Measurements from ENCODE around the gene COX4I2.
"Not testable (repeated sequence)": the region's sequence is repeated elsewhere in the genome, so short reads cannot be mapped to it uniquely, and the experiment has no call there.

COX4I2 gene

GRCh38 chr20:31637660-31638059 lies at the start of gene COX4I2:
TSS of gene COX4I2 (plus strand) at chr20:31637912. CDS start at chr20:31639018, 1,106 bp downstream.
- no peak within 1 kb of the TSS for H3K4me3 ChIP-seq (ENCODE audit: low read length)
- TF ChIP-seq ZNF274 (IDR thresholded peaks at IDR 0.05; ENCODE audit: low read depth, low read length), result no peak

GRCh38 chr20:31590717-31591225 lies 46.9 kb upstream of the COX4I2 start:
- TF ChIP-seq ZNF274 (IDR thresholded peaks at IDR 0.05; ENCODE audit: low read depth, low read length), result no peak
- no peak overlapping the region for H3K4me3 ChIP-seq (ENCODE audit: low read length)

GRCh38 chr20:31593221-31594001 lies 44.3 kb upstream of the COX4I2 start:
- no peak overlapping the region for H3K4me3 ChIP-seq (ENCODE audit: low read length)
- TF ChIP-seq ZNF274 (IDR thresholded peaks at IDR 0.05; ENCODE audit: low read depth, low read length), result no peak

- H3K4me3 ChIP-seq (ENCODE audit: low read length), result no peak overlapping the region
- no peak for TF ChIP-seq ZNF274 (IDR thresholded peaks at IDR 0.05; ENCODE audit: low read depth, low read length)
These were observed 43.6 kb upstream of the COX4I2 start for GRCh38 chr20:31594002-31594557.

GRCh38 chr20:31594558-31595379 lies 42.9 kb upstream of the COX4I2 start:
- TF ChIP-seq ZNF274 (IDR thresholded peaks at IDR 0.05; ENCODE audit: low read depth, low read length), result no peak
- H3K4me3 ChIP-seq (ENCODE audit: low read length), result no peak overlapping the region

GRCh38 chr20:31595380-31595653 lies 42.4 kb upstream of the COX4I2 start:
- TF ChIP-seq ZNF274 (IDR thresholded peaks at IDR 0.05; ENCODE audit: low read depth, low read length), result no peak
- no peak overlapping the region for H3K4me3 ChIP-seq (ENCODE audit: low read length)

- no peak for TF ChIP-seq ZNF274 (IDR thresholded peaks at IDR 0.05; ENCODE audit: low read depth, low read length)
- no peak overlapping the region for H3K4me3 ChIP-seq (ENCODE audit: low read length)
These were observed 41.9 kb upstream of the COX4I2 start for GRCh38 chr20:31595654-31596411.

GRCh38 chr20:31596412-31596715 lies 41.3 kb upstream of the COX4I2 start:
- not testable (repeated sequence) for H3K4me3 ChIP-seq (ENCODE audit: low read length)

GRCh38 chr20:31596831-31597480 lies 40.8 kb upstream of the COX4I2 start:
- no peak for TF ChIP-seq ZNF274 (IDR thresholded peaks at IDR 0.05; ENCODE audit: low read depth, low read length)
- no peak overlapping the region for H3K4me3 ChIP-seq (ENCODE audit: low read length)

- no peak for TF ChIP-seq ZNF274 (IDR thresholded peaks at IDR 0.05; ENCODE audit: low read depth, low read length)
- no peak overlapping the region for H3K4me3 ChIP-seq (ENCODE audit: low read length)
These were observed 40.2 kb upstream of the COX4I2 start for GRCh38 chr20:31597481-31597855.

GRCh38 chr20:31602431-31602778 lies 35.3 kb upstream of the COX4I2 start:
- no peak for TF ChIP-seq ZNF274 (IDR thresholded peaks at IDR 0.05; ENCODE audit: low read depth, low read length)
- no peak overlapping the region for H3K4me3 ChIP-seq (ENCODE audit: low read length)

GRCh38 chr20:31602779-31603441 lies 34.8 kb upstream of the COX4I2 start:
- no peak overlapping the region for H3K4me3 ChIP-seq (ENCODE audit: low read length)
- TF ChIP-seq ZNF274 (IDR thresholded peaks at IDR 0.05; ENCODE audit: low read depth, low read length), result no peak

- no peak for TF ChIP-seq ZNF274 (IDR thresholded peaks at IDR 0.05; ENCODE audit: low read depth, low read length)
- peak overlapping the region; percentile 69; the same call in 1 of the 2 replicates for H3K4me3 ChIP-seq (ENCODE audit: low read length)
These were observed 33.7 kb upstream of the COX4I2 start for GRCh38 chr20:31603822-31604566.

All from GM08714 (cell line).